SKM-1 treated with dmso at 0.1 percent for 144 hours (cell line): Measurements from ENCODE around the gene GNAO1.
A peak's percentile ranks its signal among the peaks of the same experiment; 100 is the strongest.

Experiments used
- DNase-seq: peaks from one replicate; lab custom pipeline; 2025; ENCODE audit not compliant: unreplicated experiment; lab: John Stamatoyannopoulos, UW

GNAO1 gene

GRCh38 chr16:56265184-56265583, 73.9 kb downstream of the GNAO1 start:
- no peak for DNase-seq

GRCh38 chr16:56265746-56266145, 74.5 kb downstream of the GNAO1 start:
- DNase-seq = no peak

- no peak for DNase-seq
Measured at GRCh38 chr16:56266641-56267607, 75.6 kb downstream of the GNAO1 start.

GRCh38 chr16:56267888-56268287, 76.6 kb downstream of the GNAO1 start:
- no peak for DNase-seq

GRCh38 chr16:56268799-56269198, 77.5 kb downstream of the GNAO1 start:
- DNase-seq = no peak

GRCh38 chr16:56269281-56269680, 78.0 kb downstream of the GNAO1 start:
- DNase-seq = no peak

GRCh38 chr16:56269811-56270684, 78.8 kb downstream of the GNAO1 start:
- no peak for DNase-seq

GRCh38 chr16:56270828-56271227, 79.5 kb downstream of the GNAO1 start:
- no peak for DNase-seq

- no peak for DNase-seq
Measured at GRCh38 chr16:56272583-56272894, 81.2 kb downstream of the GNAO1 start.

GRCh38 chr16:56273615-56274014, 82.3 kb downstream of the GNAO1 start:
- no peak for DNase-seq

GRCh38 chr16:56274369-56274768, 83.1 kb downstream of the GNAO1 start:
- no peak for DNase-seq

GRCh38 chr16:56275076-56275475, 83.8 kb downstream of the GNAO1 start:
- no peak for DNase-seq

GRCh38 chr16:56275801-56276200, 84.5 kb downstream of the GNAO1 start:
- no peak for DNase-seq

GRCh38 chr16:56277075-56277474, 85.8 kb downstream of the GNAO1 start:
- DNase-seq = no peak

GRCh38 chr16:56278196-56278855, 87.0 kb downstream of the GNAO1 start:
- no peak for DNase-seq

- DNase-seq = no peak
Measured at GRCh38 chr16:56279132-56279531, 87.8 kb downstream of the GNAO1 start.

GRCh38 chr16:56279914-56280313, 88.6 kb downstream of the GNAO1 start:
- no peak for DNase-seq

GRCh38 chr16:56281249-56281805, 90.0 kb downstream of the GNAO1 start:
- DNase-seq = no peak

- peak; percentile 41 for DNase-seq
Measured at GRCh38 chr16:56282451-56282850, 91.2 kb downstream of the GNAO1 start.

- DNase-seq = no peak
Measured at GRCh38 chr16:56284521-56284920, 93.2 kb downstream of the GNAO1 start.

- DNase-seq = no peak
Measured at GRCh38 chr16:56286809-56287208, 95.5 kb downstream of the GNAO1 start.
